Activated naive CD8-positive, alpha-beta T cell treated with anti-CD3 and anti-CD28 coated beads, Interleukin-2, amount 50 U/mL, for 16 hours (primary cell): ENCODE measurements around the gene TGM4.
"Not testable (repeated sequence)": the region's sequence is repeated elsewhere in the genome, so short reads cannot be mapped to it uniquely, and the experiment has no call there.

Experiments used
- DNase-seq: peaks from one replicate; pipeline ENCODE4 v3.0.0-alpha.2; 2020; ENCODE audit warnings: low read depth, low spot score

TGM4 gene

GRCh38 chr3:44914936-44915335 is 40.5 kb downstream of the TGM4 start:
- no peak for DNase-seq

- DNase-seq, result no peak
Measured at GRCh38 chr3:44915702-44916438, 41.5 kb downstream of the TGM4 start.

GRCh38 chr3:44918087-44918486 is 43.7 kb downstream of the TGM4 start:
- no peak for DNase-seq

GRCh38 chr3:44918581-44918980 is 44.2 kb downstream of the TGM4 start:
- DNase-seq, result no peak

- DNase-seq, result no peak
Measured at GRCh38 chr3:44920081-44920480, 45.7 kb downstream of the TGM4 start.

GRCh38 chr3:44923632-44924456 is 49.4 kb downstream of the TGM4 start:
- DNase-seq, result no peak

GRCh38 chr3:44924457-44925084 is 50.2 kb downstream of the TGM4 start:
- DNase-seq, result no peak

GRCh38 chr3:44926172-44926571 is 51.8 kb downstream of the TGM4 start:
- no peak for DNase-seq

GRCh38 chr3:44926921-44927320 is 52.5 kb downstream of the TGM4 start:
- no peak for DNase-seq

GRCh38 chr3:44927371-44927770 is 53.0 kb downstream of the TGM4 start:
- no peak for DNase-seq

- DNase-seq, result no peak
Measured at GRCh38 chr3:44929782-44930181, 55.4 kb downstream of the TGM4 start.

GRCh38 chr3:44930911-44931310 is 56.5 kb downstream of the TGM4 start:
- no peak for DNase-seq

GRCh38 chr3:44931791-44932190 is 57.4 kb downstream of the TGM4 start:
- no peak for DNase-seq

GRCh38 chr3:44932271-44932670 is 57.9 kb downstream of the TGM4 start:
- DNase-seq, result no peak

- DNase-seq, result no peak
Measured at GRCh38 chr3:44932986-44933944, 58.9 kb downstream of the TGM4 start.

GRCh38 chr3:44939581-44940036 is 65.2 kb downstream of the TGM4 start:
- DNase-seq, result no peak

GRCh38 chr3:44942202-44942921 is 68.0 kb downstream of the TGM4 start:
- no peak for DNase-seq

- DNase-seq, result no peak
Measured at GRCh38 chr3:44948239-44948638, 73.8 kb downstream of the TGM4 start.

GRCh38 chr3:44949770-44950169 is 75.4 kb downstream of the TGM4 start:
- DNase-seq, result not testable (repeated sequence)

- DNase-seq, result no peak
Measured at GRCh38 chr3:44950275-44950734, 75.9 kb downstream of the TGM4 start.
